Measurements from ENCODE around the gene IMMT.
"Not testable (repeated sequence)": the region's sequence is repeated elsewhere in the genome, so short reads cannot be mapped to it uniquely, and the experiment has no call there.

The IMMT gene

GRCh38 chr2:86226070-86226469 is 30.8 kb upstream of the IMMT start:
- DNase-seq (ENCODE audit: low read depth) = no peak

DNA sequence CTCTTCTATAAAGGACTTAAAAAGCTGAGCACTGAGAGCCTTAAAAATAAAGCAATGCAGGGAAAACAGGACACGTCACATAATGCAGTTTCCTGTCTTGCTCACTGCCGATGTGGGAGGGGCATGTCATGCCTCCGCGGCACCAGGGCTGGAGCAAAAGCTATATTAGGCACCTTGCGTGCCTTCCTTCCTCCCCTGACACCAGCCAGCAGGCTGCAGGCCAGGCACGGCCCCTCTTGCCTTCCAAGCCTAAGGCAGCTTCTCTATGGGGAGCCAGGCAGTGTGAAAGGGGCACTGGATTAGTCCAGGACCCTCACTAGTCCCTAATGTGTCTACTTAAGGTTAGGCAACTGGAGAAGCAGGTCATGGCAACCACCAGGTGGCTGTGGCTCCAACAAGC is 30.3 kb upstream of the IMMT start:
- no peak for DNase-seq (ENCODE audit: low read depth)

DNA sequence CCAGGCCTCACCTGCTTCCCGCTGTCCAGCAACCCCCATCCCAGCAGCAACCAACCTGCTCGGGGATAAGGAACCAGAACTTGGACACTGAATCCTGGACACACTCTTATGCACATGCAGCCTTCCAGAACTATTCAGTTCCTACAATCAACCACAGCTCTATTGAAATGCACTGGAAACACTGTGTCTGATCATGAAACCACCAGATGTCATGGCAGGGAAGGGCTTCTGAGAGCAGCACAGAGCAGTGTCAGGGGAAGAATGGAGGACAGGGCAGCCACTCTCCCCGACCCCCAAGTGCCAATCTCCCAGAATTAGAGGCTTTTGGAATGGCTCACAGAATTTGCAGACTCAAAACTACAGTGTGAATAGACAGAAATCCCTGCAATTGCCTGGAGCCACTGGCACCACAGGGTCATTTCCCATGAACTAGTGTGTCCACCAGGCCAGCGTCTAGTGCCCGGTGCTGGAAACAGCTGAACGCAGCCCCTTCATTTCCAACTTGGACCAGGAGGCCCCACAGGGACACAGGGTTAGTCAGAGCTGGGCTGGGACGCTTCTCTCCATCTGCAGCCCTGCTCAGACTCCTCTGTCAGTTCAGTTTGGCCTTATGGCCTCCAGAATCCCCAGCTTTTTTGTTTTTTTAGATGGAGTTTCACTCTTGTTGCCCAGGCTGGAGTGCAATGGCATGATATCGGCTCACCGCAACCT is 29.5 kb upstream of the IMMT start:
- no peak for DNase-seq (ENCODE audit: low read depth)

- no peak for DNase-seq (ENCODE audit: low read depth)
Observed at GRCh38 chr2:86223927-86224560, 28.8 kb upstream of the IMMT start.

- DNase-seq (ENCODE audit: low read depth) = no peak
Observed at GRCh38 chr2:86223140-86223926, 28.1 kb upstream of the IMMT start.

- no peak for DNase-seq (ENCODE audit: low read depth)
Observed at GRCh38 chr2:86221066-86221684, 25.9 kb upstream of the IMMT start.

GRCh38 chr2:86219896-86220295 is 24.6 kb upstream of the IMMT start:
- DNase-seq (ENCODE audit: low read depth) = no peak

DNA sequence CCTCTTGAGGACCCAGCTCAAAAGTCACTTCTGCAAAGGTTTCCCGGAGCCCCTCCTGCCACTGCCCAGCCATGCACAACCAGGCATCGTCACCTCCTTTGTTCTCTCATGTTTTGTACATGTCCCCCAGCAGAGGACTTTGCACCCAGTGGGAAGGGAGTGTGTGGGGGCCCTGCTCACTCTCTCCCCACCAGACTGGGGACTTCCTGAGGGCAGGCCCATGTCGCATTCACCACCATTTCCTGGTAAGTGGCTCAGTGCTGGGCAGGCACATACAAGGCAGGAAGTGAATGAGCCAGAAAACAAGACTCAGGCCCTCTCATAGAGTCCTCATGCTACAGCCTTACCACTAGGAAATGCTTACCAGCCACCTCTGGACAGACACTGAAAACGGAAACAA is 22.9 kb upstream of the IMMT start:
- DNase-seq (ENCODE audit: low read depth) = no peak

GRCh38 chr2:86216575-86217555 is 21.6 kb upstream of the IMMT start:
- DNase-seq (ENCODE audit: low read depth) = no peak

DNA sequence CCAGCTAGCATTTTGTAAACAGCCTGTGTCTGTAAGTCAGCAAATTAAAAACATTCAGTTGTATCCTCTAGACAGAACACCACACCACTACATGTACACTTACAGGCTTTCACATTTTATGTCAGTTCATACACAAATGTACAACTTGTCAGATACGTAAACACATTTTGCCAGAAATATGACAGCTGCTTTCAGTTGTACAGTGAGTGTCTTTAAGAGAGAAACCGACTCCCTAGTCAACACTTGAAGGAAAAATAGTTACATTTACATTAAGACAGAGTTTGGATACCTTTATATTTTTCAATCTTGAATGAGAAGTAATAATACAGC is 19.2 kb upstream of the IMMT start:
- no peak for DNase-seq (ENCODE audit: low read depth)

DNA sequence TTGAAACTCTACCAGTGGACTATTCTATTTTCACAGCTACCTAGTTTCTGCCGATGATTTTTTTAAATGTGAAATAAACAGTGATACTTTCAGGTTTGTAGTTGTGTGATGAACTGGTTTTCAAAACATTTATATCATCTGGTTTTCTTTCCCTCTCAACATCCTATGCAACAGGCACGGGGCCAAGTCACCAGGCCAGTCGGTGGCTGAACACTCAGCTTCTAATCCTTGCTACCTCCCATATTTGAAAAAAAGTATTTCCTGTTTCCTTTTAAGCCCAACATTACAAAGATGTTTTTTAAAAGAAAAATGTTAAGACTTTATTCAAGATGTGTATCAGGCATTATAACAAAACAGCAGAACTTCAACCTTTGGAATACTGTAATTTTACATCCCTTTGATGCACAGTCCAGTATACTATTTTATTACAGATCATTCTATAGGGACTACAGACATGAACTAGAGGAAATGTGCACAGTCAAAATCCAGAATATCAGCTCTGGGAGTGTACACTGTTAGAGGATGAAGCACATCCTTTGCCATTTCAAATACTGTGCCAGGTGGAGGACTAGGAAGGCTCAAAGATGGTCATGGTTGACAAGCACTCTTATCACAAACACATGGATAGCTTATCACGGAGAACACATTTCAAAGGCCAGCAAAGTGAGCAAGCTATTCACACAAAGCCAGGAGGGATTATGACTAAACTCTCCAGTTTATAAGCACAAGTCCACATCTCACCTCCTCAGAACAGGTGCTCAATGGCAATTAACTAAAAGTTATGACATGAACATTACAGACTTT is 18.6 kb upstream of the IMMT start:
- DNase-seq (ENCODE audit: low read depth) = no peak

GRCh38 chr2:86213056-86213455 is 17.8 kb upstream of the IMMT start:
- no peak for DNase-seq (ENCODE audit: low read depth)

DNA sequence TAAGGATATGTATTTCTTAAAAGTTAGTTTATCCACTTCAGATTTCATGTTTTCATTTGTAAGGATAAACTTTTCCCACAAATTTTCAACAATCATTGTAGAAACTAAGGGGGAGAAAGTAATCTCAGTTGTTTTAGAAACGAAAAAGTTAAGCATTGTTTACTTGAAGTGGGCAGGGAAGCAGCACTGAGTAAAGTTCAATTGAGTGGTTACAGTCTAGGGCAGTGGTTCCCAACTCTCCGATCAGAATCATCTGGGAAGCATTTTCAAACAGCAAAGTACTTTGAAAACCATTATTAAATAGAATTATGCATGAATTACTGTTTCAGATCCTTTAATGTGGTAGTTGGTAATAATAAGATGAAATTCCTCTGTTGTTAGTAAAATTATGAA is 16.5 kb upstream of the IMMT start:
- DNase-seq (ENCODE audit: low read depth) = no peak

- DNase-seq (ENCODE audit: low read depth) = no peak
Observed at GRCh38 chr2:86211033-86211795, 16.0 kb upstream of the IMMT start.

- DNase-seq (ENCODE audit: low read depth) = no peak
Observed at GRCh38 chr2:86204458-86204857, 9.2 kb upstream of the IMMT start.

GRCh38 chr2:86203614-86204013 is 8.4 kb upstream of the IMMT start:
- no peak for DNase-seq (ENCODE audit: low read depth)

- DNase-seq (ENCODE audit: low read depth) = no peak
Observed at GRCh38 chr2:86202702-86203101, 7.4 kb upstream of the IMMT start.

- DNase-seq (ENCODE audit: low read depth) = no peak
Observed at GRCh38 chr2:86202336-86202692, 7.1 kb upstream of the IMMT start.

GRCh38 chr2:86201671-86202335 is 6.5 kb upstream of the IMMT start:
- DNase-seq (ENCODE audit: low read depth) = no peak

DNA sequence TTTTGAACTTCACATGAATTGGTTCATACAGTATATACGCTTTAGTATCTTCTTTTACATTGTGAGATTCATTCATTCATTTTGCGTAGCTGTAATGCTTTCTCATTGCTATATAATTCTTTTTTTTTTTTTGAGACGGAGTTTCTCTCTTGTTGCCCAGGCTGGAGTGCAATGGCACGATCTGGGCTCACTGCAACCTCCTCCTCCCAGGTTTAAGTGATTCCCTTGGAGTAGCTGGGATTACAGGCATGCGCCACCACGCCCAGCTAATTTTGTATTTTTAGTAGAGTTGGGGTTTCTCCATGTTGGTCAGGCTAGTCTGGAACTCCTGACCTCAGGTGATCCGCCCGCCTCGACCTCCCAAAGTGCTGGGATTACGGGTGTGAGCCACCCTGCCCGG is 5.3 kb upstream of the IMMT start:
- DNase-seq (ENCODE audit: low read depth) = not testable (repeated sequence)

Data from activated T-helper 9 cell treated with anti-CD3 and anti-CD28 coated beads, Interleukin-2, amount 50 U/mL, for 16 hours (primary cell).